Neuronal stem cell (in vitro differentiated cells): Measurements from ENCODE around the gene ANK3.
A peak's percentile ranks its signal among the peaks of the same experiment; 100 is the strongest.
"Not testable (repeated sequence)": the region's sequence is repeated elsewhere in the genome, so short reads cannot be mapped to it uniquely, and the experiment has no call there.

Source experiments
- DNase-seq: peaks from one replicate; pipeline ENCODE4 v3.0.0-alpha.2; 2013; ENCODE audit warnings: low spot score
- H2AFZ ChIP-seq: one replicate; pipeline ENCODE4 v1.6.1; 2013; ENCODE audit warnings: mild to moderate bottlenecking, low read length, inconsistent platforms
- H2AK5ac ChIP-seq: 2 replicates; pipeline ENCODE4 v1.6.1; 2013; ENCODE audit warnings: low read depth, mild to moderate bottlenecking, inconsistent platforms, low read length, moderate library complexity, mixed read lengths
- H2BK120ac ChIP-seq: 2 replicates; pipeline ENCODE4 v1.6.1; 2013; ENCODE audit warnings: low read depth, mild to moderate bottlenecking, inconsistent platforms, low read length, moderate library complexity, mixed read lengths
- H2BK12ac ChIP-seq: one replicate; pipeline ENCODE4 v1.6.1; 2013; ENCODE audit warnings: low read length, inconsistent platforms
- H2BK15ac ChIP-seq: 2 replicates; pipeline ENCODE4 v1.6.1; 2013; ENCODE audit warnings: mild to moderate bottlenecking, low read length, inconsistent platforms, mixed read lengths
- H2BK5ac ChIP-seq: one replicate; pipeline ENCODE4 v1.6.1; 2013; ENCODE audit warnings: inconsistent platforms, mild to moderate bottlenecking, low read length, moderate library complexity
- H3K14ac ChIP-seq: one replicate; pipeline ENCODE4 v1.6.1; 2013; ENCODE audit warnings: low read length, inconsistent platforms
- H3K18ac ChIP-seq: 2 replicates; pipeline ENCODE4 v1.6.1; 2013; ENCODE audit warnings: low read length, inconsistent platforms
- H3K23ac ChIP-seq: 2 replicates; pipeline ENCODE4 v1.6.1; 2013; ENCODE audit warnings: low read depth, mild to moderate bottlenecking, mixed read lengths, low read length, inconsistent platforms; ENCODE audit not compliant: poor library complexity
- H3K27ac ChIP-seq: replicated peaks from 3 replicates; pipeline ENCODE4 v1.5.1; 2013; ENCODE audit warnings: low read length, inconsistent platforms
- H3K27me3 ChIP-seq, 3 experiments: 2 replicates each; pipeline ENCODE4 v1.6.1; 2013; ENCODE audit warnings: low read length in 3 of 3, mild to moderate bottlenecking in 2 of 3, inconsistent platforms in 1 of 3, low read depth in 1 of 3, mixed read lengths in 1 of 3, moderate library complexity in 1 of 3; ENCODE audit not compliant: control insufficient read depth in 3 of 3, insufficient read depth in 3 of 3
- H3K36me3 ChIP-seq, 2 donors: replicated peaks in 1 of 2; 2 replicates each; pipeline ENCODE4 v1.6.1; 2013; ENCODE audit warnings: low read length in 2 of 2; ENCODE audit not compliant: control insufficient read depth in 2 of 2, insufficient read depth in 2 of 2
- H3K4ac ChIP-seq: 2 replicates; pipeline ENCODE4 v1.6.1; 2013; ENCODE audit warnings: inconsistent platforms, mild to moderate bottlenecking, low read length, moderate library complexity
- H3K4me1 ChIP-seq, 2 donors: 1 replicate in 1 of 2; 2 replicates in 1 of 2; pipeline ENCODE4 v1.6.1; 2013; ENCODE audit warnings: low read length in 2 of 2, low read depth in 1 of 2; ENCODE audit not compliant: control insufficient read depth in 2 of 2, insufficient read depth in 1 of 2
- H3K4me2 ChIP-seq: one replicate; pipeline ENCODE4 v1.6.1; 2013; ENCODE audit warnings: mild to moderate bottlenecking, low read length, inconsistent platforms; ENCODE audit not compliant: insufficient read depth, poor library complexity, severe bottlenecking
- H3K4me3 ChIP-seq, 2 donors: 2 replicates each; pipeline ENCODE4 v1.5.1; 2013; ENCODE audit warnings: low read length in 2 of 2, mild to moderate bottlenecking in 2 of 2, inconsistent platforms in 1 of 2, moderate library complexity in 1 of 2
- H3K79me1 ChIP-seq: one replicate; pipeline ENCODE4 v1.6.1; 2013; ENCODE audit warnings: low read depth, mild to moderate bottlenecking, inconsistent platforms, low read length, moderate library complexity
- H3K9ac ChIP-seq: one replicate; pipeline ENCODE4 v1.6.1; 2013; ENCODE audit warnings: mild to moderate bottlenecking, low read depth, low read length, inconsistent platforms; ENCODE audit not compliant: poor library complexity
- H3K9me3 ChIP-seq, 2 donors: replicated peaks in 1 of 2; 2 replicates each; pipeline versions ENCODE3 to v1.6.1; 2013; ENCODE audit warnings: low read length in 2 of 2, mild to moderate bottlenecking in 2 of 2, inconsistent platforms in 1 of 2, low read depth in 1 of 2, mixed read lengths in 1 of 2, moderate library complexity in 1 of 2; ENCODE audit not compliant: control insufficient read depth in 2 of 2, insufficient read depth in 1 of 2
- H4K8ac ChIP-seq: one replicate; pipeline ENCODE4 v1.6.1; 2013; ENCODE audit warnings: low read depth, mild to moderate bottlenecking, inconsistent platforms, low read length, moderate library complexity
- H4K91ac ChIP-seq: one replicate; pipeline ENCODE4 v1.6.1; 2013; ENCODE audit warnings: low read length, low read depth, mild to moderate bottlenecking, inconsistent platforms; ENCODE audit not compliant: poor library complexity
- WGBS, 2 donors: extraction: QIAGEN DNeasy Blood & Tissue Kit; methylation state at CpG; one replicate each; pipeline ENCODE4 v1.1.7; 2013; ENCODE audit warnings: missing lambda C conversion rate in 2 of 2, mixed read lengths in 1 of 2; ENCODE audit not compliant: insufficient read length in 2 of 2, insufficient replicate concordance in 1 of 2; ENCODE audit errors: extremely low coverage in 2 of 2; 5-methylcytosine and 5-hydroxymethylcytosine counted together

The ANK3 gene

DNA sequence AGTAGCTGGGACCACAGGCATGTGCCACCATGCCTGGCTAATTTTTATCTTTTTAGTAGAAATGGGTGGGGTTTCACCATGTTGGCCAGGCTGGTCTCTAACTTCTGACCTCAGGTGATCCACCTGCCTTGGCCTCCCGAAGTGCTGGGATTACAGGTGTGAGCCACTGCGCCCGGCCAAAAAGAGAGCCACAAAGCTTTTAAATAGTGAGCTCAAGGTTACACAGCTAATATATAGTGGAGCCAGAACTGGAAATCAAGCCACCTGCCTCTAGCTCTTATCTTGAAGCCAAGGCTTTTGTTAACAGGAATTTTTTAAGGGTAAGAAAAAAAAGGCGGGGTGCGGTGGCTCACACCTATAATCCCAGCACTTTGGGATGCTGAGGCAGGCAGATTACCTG lies 354.3 kb downstream of the ANK3 start:
- not testable (repeated sequence) for H3K4me1 ChIP-seq, H3K4me2 ChIP-seq, H3K36me3 ChIP-seq, H3K79me1 ChIP-seq, H2BK12ac ChIP-seq, H4K8ac ChIP-seq, H2BK5ac ChIP-seq, H3K27ac ChIP-seq, H3K18ac ChIP-seq, H2BK15ac ChIP-seq, H3K27me3 ChIP-seq, H2BK120ac ChIP-seq, DNase-seq, H2AK5ac ChIP-seq, H4K91ac ChIP-seq, H3K9me3 ChIP-seq, H3K14ac ChIP-seq, H3K4me3 ChIP-seq, H3K4ac ChIP-seq, H2AFZ ChIP-seq, H3K23ac ChIP-seq, H3K9ac ChIP-seq
- WGBS, 2 donors = no CpG with 5 or more reads among the region's 5 CpGs

DNA sequence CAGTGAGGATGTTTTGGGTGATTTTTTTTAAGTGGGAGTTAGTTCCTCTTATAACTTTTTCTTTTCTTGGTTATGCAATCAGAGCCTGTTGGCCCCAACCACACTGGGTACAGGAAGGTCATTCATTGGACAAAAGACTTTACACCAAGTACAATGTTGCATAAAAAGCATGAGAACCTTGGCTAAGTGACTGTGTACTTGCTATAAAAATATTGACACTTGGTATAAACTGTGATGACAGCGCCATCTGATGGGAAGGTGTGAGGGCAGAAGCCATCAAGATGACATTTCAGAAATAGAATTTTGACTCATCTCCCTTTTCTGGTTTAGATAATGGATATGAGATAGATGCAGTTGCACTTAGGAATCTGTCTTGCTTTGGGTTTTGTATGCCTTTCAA lies 357.0 kb downstream of the ANK3 start:
- Histone ChIP-seq H3K4me1 (peaks cover 0 to 2% of the 10 kb centered on the region in 2 donors), H4K8ac (no peak overlapping the region), H3K9me3 (no peaks in the 10 kb centered on the region), H3K4me2 (no peak overlapping the region), H3K79me1 (no peaks in the 10 kb centered on the region), H2BK15ac (no peak overlapping the region), H3K36me3 (no peaks in the 10 kb centered on the region), H3K23ac (no peak overlapping the region), H3K14ac (no peak overlapping the region), H3K27me3 (no peaks in the 10 kb centered on the region), H2AFZ (no peak overlapping the region), H3K4ac (no peak overlapping the region), H2BK5ac (no peak overlapping the region), H4K91ac (no peak overlapping the region), H3K4me3 (no peak overlapping the region), H2AK5ac (no peak overlapping the region), H2BK12ac (no peak overlapping the region), H3K27ac (no peak overlapping the region), H3K18ac (no peak overlapping the region), H3K9ac (no peak overlapping the region), H2BK120ac (no peak overlapping the region)
- DNase-seq = peak; percentile 6
- no CpG with 5 or more reads among the region's 1 CpG for WGBS, 2 donors

DNA sequence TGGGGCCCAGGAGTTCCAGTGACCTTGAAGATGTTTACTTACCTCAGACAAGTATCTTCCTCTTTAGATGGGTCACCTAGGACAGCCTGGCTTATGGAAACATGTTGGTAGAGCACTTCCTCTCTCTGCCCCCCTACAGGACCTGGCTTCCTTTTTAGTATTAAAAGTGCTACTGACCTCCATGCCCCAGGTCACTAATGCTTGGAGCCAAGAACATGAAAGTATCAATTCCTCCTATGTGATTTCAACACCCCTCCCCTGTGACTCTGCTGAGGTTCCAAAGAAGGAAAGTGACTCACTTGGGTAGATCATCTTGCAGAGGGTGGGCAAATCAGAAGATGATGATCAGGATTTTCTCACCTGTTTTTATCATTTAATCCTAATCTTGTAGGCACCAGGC lies 358.0 kb downstream of the ANK3 start:
- no peaks in the 10 kb centered on the region for H3K79me1 ChIP-seq
- no peak overlapping the region for H3K4me3 ChIP-seq
- no peak overlapping the region for H3K14ac ChIP-seq
- no peak overlapping the region for H3K4ac ChIP-seq
- H3K18ac ChIP-seq = no peak overlapping the region
- H2AK5ac ChIP-seq = no peak overlapping the region
- no peak overlapping the region for H2BK15ac ChIP-seq
- no peaks in the 10 kb centered on the region for H3K27me3 ChIP-seq
- no peak for DNase-seq
- H3K27ac ChIP-seq = no peak overlapping the region
- H3K4me2 ChIP-seq = no peak overlapping the region
- H2BK120ac ChIP-seq = no peak overlapping the region
- no peak overlapping the region for H2BK5ac ChIP-seq
- no peak overlapping the region for H3K9ac ChIP-seq
- no peaks in the 10 kb centered on the region for H3K9me3 ChIP-seq
- no peaks in the 10 kb centered on the region for H3K36me3 ChIP-seq
- H4K91ac ChIP-seq = no peak overlapping the region
- no peak overlapping the region for H2AFZ ChIP-seq
- H2BK12ac ChIP-seq = no peak overlapping the region
- H3K23ac ChIP-seq = no peak overlapping the region
- peaks cover 0 to 2% of the 10 kb centered on the region in 2 donors for H3K4me1 ChIP-seq
- H4K8ac ChIP-seq = no peak overlapping the region

DNA sequence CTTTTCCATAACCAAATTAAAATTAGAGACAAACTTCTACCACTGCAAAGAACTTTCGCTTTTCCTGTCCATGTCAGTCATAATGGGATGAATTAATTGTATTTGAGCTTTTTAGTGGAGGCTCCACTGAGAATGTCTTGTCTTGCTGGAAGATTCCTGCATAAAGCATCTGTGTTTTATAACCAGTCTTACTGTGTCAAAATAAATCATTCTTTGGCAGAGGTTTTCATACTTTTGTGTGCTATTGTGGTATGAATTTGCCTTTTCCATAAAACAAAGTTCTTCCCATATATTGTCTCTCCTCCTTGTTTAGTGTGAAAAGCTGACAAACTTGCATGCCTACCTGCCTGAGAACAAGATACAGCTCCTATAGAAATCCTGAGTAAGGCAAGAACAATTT lies 358.5 kb downstream of the ANK3 start:
- no peak overlapping the region for H2BK120ac ChIP-seq
- no peaks in the 10 kb centered on the region for H3K27me3 ChIP-seq

More for the DNA sequence above, 358.5 kb downstream of the ANK3 start:
- no peak overlapping the region for H3K4me3 ChIP-seq
- no peak overlapping the region for H3K14ac ChIP-seq
- H2BK15ac ChIP-seq = no peak overlapping the region
- H2AK5ac ChIP-seq = no peak overlapping the region
- no peak overlapping the region for H3K27ac ChIP-seq
- H2BK5ac ChIP-seq = no peak overlapping the region
- H3K4me2 ChIP-seq = no peak overlapping the region
- H2AFZ ChIP-seq = no peak overlapping the region
- H4K91ac ChIP-seq = no peak overlapping the region
- H3K36me3 ChIP-seq = no peaks in the 10 kb centered on the region
- WGBS, 2 donors = no CpG with 5 or more reads among the region's 1 CpG
- H3K9ac ChIP-seq = no peak overlapping the region
- H3K9me3 ChIP-seq = no peaks in the 10 kb centered on the region
- no peak overlapping the region for H2BK12ac ChIP-seq
- H4K8ac ChIP-seq = no peak overlapping the region
- H3K23ac ChIP-seq = no peak overlapping the region
- no peak overlapping the region for H3K4ac ChIP-seq
- peaks cover 0 to 2% of the 10 kb centered on the region in 2 donors for H3K4me1 ChIP-seq
- DNase-seq = no peak
- no peak overlapping the region for H3K18ac ChIP-seq
- H3K79me1 ChIP-seq = no peaks in the 10 kb centered on the region
